Stimulated activated CD8-positive, alpha-beta memory T cell treated with anti-CD3 and anti-CD28 coated beads, Interleukin-15, amount 100 ng/mL, for 1 hour (primary cell): Measurements from ENCODE around the gene GPHA2.
A peak's percentile ranks its signal among the peaks of the same experiment; 100 is the strongest.

Source experiments
- DNase-seq: peaks from one replicate; pipeline ENCODE4 v3.0.0-alpha.2; 2020; ENCODE audit warnings: low read depth

GPHA2 gene

GRCh38 chr11:64910451-64911093 lies 25.1 kb downstream of the GPHA2 start:
- no peak for DNase-seq

DNA sequence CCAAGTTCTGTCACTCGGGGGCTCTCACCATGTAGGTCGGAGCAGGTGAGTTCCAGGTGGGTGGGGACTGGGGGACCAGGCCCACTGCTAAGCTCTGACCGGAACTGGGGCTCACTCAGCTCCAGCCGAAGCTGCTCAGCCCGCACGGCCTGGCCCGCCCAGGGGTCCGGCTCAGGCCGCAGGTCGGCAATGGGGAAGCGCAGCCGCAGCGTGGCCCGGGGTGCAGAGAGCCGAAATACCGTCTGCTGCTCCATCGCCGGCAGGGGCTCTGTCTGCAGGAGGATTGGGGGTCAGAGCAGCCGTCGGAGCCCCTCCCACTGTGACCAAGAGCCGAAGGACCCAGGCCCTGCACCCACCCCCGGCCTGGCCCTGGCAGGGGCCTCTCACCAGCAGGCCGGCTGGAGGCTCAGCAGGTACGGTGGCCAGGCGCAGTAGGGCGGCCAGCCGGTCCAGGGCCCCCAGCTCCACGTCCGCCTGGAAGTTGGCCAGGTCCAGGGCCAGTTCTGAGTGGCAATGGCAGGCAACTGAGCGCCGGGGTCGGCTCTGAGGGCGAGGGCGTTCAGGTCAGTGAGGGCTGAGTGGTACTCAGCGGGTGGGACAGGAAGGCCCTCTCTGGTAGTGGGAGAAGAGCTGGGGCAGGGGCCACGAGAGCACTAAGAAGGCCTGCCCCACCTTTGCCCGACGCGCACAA lies 25.9 kb downstream of the GPHA2 start:
- DNase-seq = no peak

GRCh38 chr11:64908766-64909165 lies 26.9 kb downstream of the GPHA2 start:
- DNase-seq = no peak

- DNase-seq = no peak
Measured at GRCh38 chr11:64906314-64906635, 29.4 kb downstream of the GPHA2 start.

- DNase-seq = no peak
Measured at GRCh38 chr11:64905516-64906313, 30.0 kb downstream of the GPHA2 start.

DNA sequence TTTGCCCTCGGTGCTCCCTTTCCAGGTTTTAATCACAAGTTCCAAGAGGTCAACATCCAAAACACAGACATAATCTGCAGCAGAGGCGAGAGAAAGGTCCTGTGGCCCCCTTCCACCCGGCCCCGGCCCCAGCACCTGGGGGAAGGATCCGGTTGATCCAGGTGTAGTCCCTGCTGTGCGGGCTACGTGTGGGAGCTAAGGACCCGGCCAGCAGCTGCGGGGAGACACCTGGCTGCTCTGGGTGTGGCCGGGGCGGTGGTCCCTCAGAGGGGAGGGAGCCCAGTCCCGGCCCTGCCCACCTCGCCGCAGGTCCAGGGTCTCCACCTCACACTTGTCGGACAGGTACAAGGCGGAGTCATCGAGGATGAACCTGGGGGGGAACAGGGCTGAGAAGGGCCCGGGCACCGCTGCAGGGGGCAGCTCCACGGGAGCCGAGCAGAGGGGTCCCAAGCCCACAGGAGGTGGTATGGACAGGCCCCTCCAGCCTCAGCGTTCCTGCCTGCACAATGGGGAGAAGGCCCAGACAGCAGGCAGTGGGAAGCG lies 32.3 kb downstream of the GPHA2 start:
- no peak for DNase-seq

- no peak for DNase-seq
Measured at GRCh38 chr11:64902102-64902900, 33.4 kb downstream of the GPHA2 start.

- DNase-seq = no peak
Measured at GRCh38 chr11:64900774-64901173, 34.9 kb downstream of the GPHA2 start.

DNA sequence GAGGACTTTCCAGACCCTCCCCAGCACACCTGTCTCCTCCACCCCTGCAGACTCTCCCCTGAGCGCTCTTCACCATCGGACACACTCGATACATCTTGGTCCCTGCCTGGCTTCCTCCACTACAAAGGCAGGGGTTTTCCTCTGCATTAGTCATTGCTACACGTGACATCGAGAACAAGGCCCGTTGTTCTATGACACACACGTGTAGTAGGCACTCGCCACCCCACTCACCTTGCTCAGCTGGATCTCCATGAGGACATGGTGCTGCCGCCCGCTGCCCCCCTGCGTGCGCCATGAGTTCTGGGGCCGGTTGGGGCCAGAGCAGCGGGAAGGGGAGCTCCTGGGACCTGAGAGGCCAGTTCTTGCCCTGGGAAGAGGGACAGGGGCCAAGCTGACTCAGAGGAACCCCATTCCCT lies 35.4 kb downstream of the GPHA2 start:
- peak; percentile 38 for DNase-seq

DNA sequence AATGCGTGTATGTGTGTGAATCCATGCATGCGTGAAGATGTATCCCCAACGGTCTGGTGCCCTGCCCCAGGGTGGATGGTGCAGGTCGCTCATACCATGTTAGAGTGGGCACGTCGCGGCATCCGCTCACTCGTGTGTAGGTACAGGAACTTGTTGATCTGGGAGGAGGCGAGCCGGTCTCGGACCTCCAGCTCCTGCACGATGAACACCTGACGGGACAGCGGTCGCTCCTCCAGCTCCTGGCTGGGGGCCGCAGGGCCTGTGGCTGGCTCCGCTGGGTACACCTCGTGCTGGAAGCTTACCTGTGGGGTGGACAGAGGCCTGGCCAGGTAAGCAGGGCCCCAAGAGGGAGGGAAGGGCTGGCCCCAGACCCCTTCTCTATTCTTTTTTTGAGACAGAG lies 37.2 kb downstream of the GPHA2 start:
- DNase-seq = no peak

DNA sequence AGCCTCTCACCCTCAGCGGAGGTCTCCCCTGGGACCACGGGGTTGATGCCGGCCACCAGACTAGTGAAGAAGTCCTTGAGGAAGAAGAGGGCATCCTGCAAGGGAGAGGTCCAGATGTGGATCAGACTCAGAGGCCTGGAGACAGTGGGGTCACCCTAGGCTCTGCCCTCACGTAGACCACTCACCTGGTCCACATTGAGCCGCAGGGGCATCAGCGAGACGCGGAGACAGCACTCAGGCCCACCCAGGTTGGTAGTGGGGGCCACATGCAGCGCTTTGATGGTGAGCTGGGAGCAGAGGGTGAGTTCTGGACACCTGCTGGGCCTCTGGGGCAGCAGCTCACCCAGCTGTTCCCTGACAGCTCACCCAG lies 37.6 kb downstream of the GPHA2 start:
- no peak for DNase-seq

GRCh38 chr11:64897381-64898075 lies 38.2 kb downstream of the GPHA2 start:
- DNase-seq = no peak

DNA sequence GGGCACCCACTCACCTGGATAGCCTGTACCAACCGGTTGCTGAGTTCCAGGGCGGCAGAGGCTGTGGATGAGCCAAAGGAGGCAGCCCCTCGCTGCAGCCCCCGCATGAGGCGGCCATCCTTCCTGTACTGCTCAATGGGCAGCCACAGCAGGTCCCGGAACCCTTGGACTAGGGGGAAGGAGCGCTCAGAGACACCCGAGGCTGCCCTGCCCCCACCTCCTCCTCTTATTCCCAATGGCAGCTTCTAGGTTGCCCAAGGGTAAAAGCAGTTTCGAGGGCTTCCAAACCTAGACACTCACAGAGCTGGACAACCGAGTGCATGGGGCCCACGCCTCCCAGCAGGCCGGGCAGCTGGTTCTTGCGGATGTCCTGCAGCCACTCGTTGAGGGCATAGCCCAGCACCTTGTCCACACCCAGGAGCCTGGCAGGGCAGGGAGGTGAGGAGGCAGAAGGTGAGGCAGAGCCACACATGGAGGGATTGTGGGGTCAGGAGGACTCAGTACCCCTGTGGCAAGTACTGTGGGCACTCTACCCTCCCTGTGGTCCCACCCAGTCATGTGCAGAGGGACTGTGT lies 39.2 kb downstream of the GPHA2 start:
- DNase-seq = no peak

DNA sequence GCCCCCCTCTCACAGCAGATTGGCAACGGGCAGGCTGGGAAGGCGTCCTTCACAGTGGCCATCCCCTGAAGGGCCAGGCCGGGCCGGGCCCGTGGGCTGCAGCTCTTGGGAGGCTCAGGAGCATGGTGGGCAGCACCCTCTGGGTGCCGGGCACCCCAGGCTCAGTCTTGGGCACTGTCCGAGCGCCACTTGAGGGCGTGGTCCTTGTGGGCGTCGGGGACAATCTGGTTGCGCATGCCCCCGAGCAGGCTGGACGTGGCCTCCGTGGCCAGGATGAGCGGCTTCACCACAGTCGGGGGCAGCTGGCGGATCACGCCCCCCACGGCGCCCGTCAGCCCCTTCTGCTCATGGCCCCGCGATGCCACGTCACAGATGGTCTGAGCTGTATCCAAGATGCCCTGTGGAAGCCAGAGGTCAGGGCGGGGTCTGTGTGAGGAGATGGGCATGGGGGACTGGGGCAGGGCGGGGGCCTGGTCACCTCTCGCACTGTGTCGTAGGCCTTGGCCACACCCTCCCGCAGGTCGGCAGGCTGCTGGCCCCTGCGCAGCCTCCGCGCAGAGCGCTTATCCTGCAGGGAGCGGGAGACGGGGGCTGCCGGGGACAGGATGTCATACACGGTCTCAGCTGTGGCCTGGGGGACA lies 40.8 kb downstream of the GPHA2 start:
- DNase-seq = no peak

DNA sequence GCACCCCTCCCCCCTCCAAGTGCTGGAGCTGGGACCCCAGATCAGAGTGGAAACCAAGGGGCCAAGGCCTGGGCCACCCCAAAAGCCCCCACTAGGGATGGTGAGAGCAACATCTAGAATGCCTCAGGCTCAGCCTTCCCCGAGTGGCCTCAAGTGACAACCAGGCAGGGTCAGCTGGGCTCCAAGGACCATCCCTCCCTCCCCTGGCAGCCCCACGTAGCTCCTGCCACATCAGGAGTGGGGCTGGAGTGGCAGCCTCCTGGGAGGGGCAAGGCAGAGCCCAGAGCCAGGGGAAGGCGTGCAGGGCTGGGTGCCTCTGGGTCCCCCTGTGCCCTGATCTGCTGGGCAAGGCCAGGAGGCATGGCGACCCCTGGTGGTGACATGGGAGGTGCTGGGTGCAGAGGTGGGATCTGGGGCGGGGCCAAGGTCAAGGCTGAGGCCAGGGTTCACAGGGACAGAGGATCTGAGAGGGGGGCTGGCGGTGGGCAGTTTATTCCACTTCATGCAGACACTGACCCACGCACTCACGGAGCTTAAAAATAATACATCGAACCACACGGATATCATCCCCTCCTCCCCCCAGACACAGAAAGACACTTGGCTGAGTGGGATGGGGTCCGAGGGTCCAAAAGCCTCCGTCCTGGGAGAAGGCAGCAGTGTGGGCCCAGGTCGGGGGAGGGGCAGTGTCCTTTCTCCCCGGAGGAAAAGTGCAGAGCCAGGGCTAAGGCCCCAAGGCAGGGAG lies 41.5 kb downstream of the GPHA2 start:
- DNase-seq = peak; percentile 93

DNA sequence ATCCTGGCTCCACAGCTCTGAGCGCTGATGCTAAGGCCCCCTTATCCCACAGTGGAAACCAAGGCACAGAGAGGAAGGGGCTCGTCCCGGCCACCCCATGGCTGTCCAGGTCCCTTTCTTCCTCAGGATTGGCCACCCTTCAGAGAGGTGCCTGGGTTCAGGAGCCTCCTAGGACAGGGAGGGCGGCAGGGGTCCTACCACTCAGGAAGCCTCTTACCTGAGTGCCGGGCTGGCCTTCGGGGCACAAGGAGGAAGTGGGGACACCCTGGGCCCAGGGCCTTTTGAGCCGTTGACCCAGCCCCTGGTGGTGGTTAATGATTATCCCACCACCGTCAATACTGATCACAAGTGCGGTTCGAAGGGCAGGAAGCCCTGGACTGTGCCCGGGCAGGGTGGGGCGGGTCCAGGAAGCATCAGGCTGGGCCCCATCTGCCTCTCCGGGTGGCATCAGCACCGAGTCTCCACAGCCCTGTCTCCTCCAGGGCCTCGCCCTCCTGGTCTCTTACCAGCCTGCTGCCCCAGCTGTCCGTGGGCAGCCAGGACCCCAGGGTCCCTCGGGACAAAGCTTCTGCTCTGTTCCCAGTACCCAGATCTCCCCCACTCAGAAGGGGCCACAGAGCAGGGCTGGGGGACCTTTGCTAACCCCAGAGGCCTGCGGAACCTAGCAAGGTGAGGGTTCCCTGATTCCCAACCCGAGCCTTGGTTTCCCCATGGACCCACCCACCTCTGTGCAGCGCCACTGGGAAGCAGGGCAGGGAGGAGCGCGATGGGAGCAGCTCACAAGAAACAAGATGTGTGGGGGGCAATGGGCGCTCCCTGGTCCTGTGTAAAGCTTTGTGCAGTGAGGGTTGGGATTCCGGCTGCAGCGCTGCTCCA lies 42.3 kb downstream of the GPHA2 start:
- DNase-seq = no peak

GRCh38 chr11:64892838-64893193 lies 42.9 kb downstream of the GPHA2 start:
- DNase-seq = no peak

DNA sequence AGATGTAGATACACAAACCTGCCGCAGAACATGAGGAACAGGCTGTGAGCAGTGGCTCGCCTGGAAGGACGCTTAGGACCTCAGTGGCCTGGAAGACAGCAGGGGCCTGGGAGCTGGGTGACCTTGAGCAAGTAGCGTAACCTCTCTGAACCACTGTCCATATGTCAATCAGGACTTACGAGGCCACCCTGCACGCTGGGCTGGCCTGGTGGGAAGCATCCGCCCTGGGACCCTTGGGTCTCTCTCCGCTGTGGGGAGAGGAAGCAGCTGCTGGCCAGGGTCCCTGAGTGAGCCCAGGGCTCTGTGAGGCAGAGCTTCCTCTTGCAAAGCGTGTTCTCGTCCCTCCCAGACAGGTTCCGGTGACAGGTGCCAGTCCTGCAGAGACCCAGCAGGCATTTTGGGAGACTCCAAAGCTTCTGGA lies 43.3 kb downstream of the GPHA2 start:
- no peak for DNase-seq

GRCh38 chr11:64891880-64892279 lies 43.8 kb downstream of the GPHA2 start:
- DNase-seq = no peak
